ENCODE measurements around the gene LDLRAD3.

- no peak for TF ChIP-seq CTCF (IDR thresholded peaks at IDR 0.05)
- TF ChIP-seq POLR2AphosphoS5 (IDR thresholded peaks at IDR 0.05; ENCODE audit: low read depth, low read length): no peak
- no peak for TF ChIP-seq SIN3A (IDR thresholded peaks at IDR 0.05; ENCODE audit: borderline replicate concordance, insufficient read depth, low read depth, low read length)
These were observed 220.8 kb downstream of the LDLRAD3 start for GRCh38 chr11:36164506-36165250.

Data from Panc1 (cell line).